ENCODE data around the gene ADAMTS15.

ADAMTS15 gene

DNA sequence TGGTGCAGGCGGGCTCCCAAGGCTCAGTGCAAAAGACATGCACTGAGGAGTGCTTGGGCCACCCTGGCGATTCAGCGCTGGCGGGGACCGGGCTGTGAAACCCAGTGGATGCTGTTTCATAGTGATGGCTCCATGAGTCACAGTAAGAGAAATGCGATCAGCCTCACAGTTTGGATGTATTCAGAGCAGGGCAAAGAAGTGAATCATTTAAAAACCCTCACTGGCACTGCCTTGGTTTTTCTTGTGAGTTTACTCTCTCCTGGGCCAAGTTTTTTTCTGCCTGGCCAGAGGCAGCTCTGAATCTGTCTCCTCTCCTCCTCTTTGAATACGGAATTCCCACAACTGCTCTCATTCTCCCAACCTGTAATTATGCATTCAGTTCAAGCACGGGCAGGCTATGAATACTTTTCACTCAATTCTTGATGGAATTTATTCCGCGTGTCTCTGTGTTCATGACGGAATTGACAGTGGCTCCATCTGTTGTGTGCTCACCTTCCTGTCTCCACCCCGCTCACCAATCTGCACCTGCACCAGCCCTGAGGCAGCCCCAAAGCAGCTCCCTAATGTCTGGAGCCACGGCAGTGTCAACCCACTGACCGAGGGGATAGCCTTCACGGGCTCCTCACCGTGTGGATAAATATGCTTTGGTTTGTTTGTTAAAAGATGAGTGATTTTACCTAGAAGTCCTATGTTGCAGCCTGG lies 34.9 kb upstream of the ADAMTS15 start:
- Mint-ChIP-seq H3K27me3 (peaks cover 4% of the 10 kb centered on the region), H3K4me3 (no peak overlapping the region), H3K36me3 (ENCODE audit: low read depth) (no peaks in the 10 kb centered on the region), H3K4me1 (ENCODE audit: low read depth) (peaks cover 3% of the 10 kb centered on the region), H3K27ac (no peak overlapping the region), H3K9me3 (no peaks in the 10 kb centered on the region)

DNA sequence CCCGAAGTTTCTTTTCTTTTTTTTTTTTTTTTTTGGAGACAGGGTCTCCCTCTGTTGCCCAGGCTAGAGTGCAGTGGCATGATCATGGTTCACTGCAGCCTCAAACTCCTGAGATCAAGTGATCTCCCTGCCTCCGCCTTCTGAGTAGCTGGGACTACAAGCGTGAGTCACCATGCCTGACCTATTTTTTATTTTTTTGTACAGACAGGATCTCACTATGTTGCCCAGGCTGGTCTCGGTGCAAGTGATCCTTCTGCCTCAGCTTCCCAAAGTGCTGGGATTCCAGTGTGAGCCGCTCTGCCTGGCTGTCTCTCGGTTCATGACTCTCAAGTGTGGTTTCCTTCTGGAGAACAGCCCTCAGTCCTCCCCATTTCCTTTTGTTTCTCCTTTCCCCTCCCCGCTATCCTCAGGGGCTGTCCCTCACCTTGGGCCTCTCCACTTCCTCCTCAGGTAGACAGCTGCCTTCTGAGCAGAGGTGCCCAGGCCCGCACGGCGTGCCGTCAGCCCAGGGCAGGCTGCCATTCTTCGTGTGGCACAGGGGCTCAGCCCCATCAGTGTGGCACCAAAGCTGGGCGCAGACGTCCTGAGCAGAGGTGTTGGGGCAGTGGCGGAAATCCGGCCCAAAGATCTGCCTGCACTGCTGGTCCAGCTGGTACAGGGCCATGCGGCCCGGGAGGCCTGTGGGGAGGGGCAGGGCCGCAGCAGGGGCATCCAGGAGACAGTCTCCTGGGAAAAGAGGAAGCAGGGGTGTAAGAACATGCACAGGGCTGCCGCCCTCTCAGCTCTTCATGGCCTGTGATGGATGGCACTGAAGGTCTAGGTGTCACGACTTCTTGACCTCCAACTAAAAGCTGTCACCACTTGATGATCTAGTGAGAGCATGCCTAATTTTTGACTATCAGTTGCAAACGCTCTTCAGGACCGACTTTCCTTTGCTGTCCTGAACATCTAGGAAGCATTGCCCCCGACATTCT lies 34.1 kb upstream of the ADAMTS15 start:
- Mint-ChIP-seq H3K27ac (no peak overlapping the region), H3K4me1 (ENCODE audit: low read depth) (peaks cover 3% of the 10 kb centered on the region), H3K9me3 (no peaks in the 10 kb centered on the region), H3K4me3 (no peak overlapping the region), H3K27me3 (peaks cover 4% of the 10 kb centered on the region), H3K36me3 (ENCODE audit: low read depth) (no peaks in the 10 kb centered on the region)

DNA sequence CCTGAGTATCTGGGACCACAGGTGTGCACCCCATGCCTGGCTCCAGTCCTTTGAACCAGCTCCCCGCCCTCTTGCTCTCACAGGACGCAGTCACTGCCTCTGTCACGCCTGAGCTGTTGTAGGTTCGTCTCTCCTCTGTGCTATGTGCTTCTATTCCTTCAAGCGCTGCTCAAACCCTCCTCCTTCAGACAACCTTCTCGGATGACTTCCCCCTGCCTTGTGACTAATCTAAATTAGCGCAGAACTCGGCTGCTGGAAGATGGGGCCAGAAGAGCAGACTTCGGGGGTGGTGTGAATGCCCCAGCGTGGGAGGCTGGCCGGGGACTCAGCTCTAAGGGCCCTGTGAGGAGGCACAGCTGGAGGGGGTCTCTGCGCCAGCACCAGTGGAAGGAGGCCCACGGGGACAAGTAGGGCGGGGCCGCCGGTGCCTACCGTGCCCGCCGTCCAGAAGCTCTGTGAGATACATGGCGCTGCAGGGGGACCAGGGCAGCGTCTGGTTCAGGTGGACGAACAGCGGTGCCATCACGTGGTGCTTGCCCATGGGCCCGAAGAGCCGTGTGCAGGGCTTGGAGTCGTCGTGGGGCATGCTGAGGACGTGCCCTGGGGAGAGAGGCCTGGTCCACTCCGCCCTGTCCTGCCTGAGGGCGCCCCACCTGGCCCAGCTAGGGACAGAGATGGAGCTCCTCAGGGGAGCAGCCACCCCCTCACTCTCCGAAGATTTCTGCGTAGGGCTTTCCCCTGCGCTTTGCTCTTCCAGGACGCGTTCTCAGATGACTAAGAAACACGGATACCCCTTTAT lies 32.5 kb upstream of the ADAMTS15 start:
- Mint-ChIP-seq H3K36me3 (ENCODE audit: low read depth) (no peaks in the 10 kb centered on the region), H3K9me3 (no peaks in the 10 kb centered on the region), H3K4me1 (ENCODE audit: low read depth) (peaks cover 3% of the 10 kb centered on the region), H3K27ac (no peak overlapping the region), H3K4me3 (no peak overlapping the region), H3K27me3 (peaks cover 8% of the 10 kb centered on the region)

DNA sequence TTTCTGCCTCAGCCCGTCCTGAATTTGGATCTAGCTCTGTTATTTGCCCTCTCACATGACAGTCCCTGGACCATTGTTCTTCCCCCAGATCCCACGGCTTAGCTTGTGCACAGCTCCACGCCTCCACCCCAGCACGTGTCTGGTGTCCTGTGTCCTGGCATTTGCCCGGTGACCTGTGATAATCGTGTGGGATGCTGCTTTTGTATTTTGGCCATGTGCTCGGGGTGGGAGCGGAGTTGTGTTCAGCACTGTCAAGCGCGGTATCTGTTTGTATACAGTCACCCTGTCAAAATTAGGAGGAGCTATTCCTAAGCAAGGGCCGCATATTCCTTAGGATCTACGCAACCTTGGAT lies 31.9 kb upstream of the ADAMTS15 start:
- Mint-ChIP-seq H3K27ac (no peak overlapping the region), H3K36me3 (ENCODE audit: low read depth) (no peaks in the 10 kb centered on the region), H3K4me3 (no peak overlapping the region), H3K9me3 (no peaks in the 10 kb centered on the region), H3K4me1 (ENCODE audit: low read depth) (peaks cover 3% of the 10 kb centered on the region), H3K27me3 (peaks cover 10% of the 10 kb centered on the region)

DNA sequence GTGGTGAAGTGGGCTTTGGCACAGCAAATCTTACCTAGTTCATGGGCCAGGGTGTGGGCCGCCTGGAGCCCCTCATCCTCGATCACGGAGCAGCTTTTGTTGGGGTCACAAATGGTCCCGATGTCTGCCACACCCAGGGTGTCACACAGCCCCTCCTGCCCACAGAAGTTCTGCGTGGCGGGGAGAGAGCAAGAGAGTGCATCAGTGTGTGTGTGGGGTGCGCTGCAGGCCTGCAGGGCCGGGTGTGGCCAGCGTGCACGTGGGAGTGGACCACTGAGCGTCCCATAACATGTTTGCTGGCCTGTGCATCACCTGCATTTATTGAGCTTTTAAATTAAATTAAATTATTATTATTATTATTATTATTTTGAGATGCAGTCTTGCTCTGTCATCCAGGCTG lies 31.5 kb upstream of the ADAMTS15 start:
- H3K27me3 Mint-ChIP-seq = peaks cover 13% of the 10 kb centered on the region
- H3K4me1 Mint-ChIP-seq (ENCODE audit: low read depth) = peaks cover 3% of the 10 kb centered on the region
- H3K27ac Mint-ChIP-seq = no peak overlapping the region
- no peaks in the 10 kb centered on the region for H3K36me3 Mint-ChIP-seq (ENCODE audit: low read depth)
- H3K9me3 Mint-ChIP-seq = no peaks in the 10 kb centered on the region
- H3K4me3 Mint-ChIP-seq = no peak overlapping the region

DNA sequence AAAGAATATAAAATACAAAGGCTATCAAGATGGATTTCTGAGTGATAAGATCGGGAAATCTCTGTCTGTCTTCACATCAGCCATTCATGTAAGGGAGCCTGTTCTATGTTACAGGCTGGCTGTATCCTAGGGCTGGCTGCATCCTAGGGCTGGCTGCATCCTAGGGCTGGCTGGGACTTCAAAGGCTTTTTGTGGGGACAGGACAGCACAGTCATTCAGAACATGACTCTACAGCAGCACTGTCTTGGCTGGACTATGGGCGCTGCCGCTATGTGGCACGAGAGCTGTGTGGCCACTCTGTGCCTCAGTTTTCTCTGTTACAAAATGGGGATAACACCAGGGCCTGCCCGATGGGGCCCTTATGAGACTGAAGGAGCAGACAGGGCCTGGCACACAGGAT lies 30.2 kb upstream of the ADAMTS15 start:
- H3K36me3 Mint-ChIP-seq (ENCODE audit: low read depth) = no peaks in the 10 kb centered on the region
- H3K9me3 Mint-ChIP-seq = no peaks in the 10 kb centered on the region
- peaks cover 15% of the 10 kb centered on the region for H3K27me3 Mint-ChIP-seq
- no peak overlapping the region for H3K4me3 Mint-ChIP-seq
- peaks cover 3% of the 10 kb centered on the region for H3K4me1 Mint-ChIP-seq (ENCODE audit: low read depth)
- H3K27ac Mint-ChIP-seq = no peak overlapping the region

DNA sequence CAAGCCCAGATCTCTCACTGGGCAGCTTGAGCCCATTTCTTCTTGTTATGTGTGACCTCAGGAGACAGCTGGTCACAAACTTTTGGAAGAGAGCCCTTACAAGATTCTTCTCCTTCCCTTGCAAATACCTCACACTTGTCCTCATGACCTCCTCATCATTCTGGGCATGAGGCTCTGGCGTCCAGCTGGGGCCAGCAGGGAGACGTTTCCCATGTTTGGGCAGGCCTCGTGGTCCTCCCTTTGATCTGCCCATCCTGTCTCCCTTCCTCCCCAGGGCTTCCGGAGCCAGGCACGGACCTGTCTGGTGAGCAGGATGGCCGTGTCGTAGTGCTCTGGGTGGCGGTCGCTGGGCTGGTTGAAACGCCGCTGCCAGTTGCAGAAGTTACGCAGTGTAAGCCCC lies 29.7 kb upstream of the ADAMTS15 start:
- Mint-ChIP-seq H3K27ac (no peak overlapping the region), H3K4me1 (ENCODE audit: low read depth) (peaks cover 3% of the 10 kb centered on the region), H3K9me3 (no peaks in the 10 kb centered on the region), H3K4me3 (no peak overlapping the region), H3K27me3 (peaks cover 16% of the 10 kb centered on the region), H3K36me3 (ENCODE audit: low read depth) (no peaks in the 10 kb centered on the region)

DNA sequence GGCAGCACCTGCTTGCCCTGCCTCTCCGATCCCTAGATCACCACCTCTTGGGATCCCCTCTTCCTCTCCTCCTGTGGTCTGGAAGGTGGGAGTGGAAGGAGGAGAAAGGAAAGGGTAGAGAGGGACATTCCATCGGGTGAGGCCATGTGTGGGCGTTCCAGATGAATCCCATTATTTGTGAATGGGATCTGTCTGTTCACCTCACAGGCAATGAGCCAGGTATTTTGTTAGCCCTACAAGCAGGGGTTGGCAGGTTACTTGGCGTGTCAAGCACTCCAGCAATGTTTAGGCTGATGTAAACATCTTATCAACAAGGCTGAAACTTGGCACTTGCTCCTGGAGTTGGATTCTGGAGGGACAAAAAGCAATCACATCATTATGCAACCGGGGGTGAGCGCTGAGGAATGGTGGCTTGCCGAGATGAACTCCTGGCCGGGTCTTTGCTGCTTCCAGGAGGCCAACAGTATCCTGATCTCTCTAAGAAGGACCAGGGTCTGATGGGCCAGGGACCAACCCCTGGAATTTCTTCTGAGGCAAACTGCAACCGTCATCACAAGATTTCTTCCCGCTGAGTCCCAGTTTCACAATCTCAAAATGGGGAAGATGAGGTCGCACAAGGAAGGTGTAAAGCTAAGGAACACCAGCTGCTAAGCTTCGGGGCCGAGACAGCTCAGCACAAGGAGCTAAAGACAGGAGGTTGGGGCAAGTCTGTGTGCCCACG lies 27.8 kb upstream of the ADAMTS15 start:
- Mint-ChIP-seq H3K4me3 (no peak overlapping the region), H3K27me3 (peaks cover 26% of the 10 kb centered on the region), H3K4me1 (ENCODE audit: low read depth) (no peaks in the 10 kb centered on the region), H3K36me3 (ENCODE audit: low read depth) (no peaks in the 10 kb centered on the region), H3K27ac (no peak overlapping the region), H3K9me3 (no peaks in the 10 kb centered on the region)

DNA sequence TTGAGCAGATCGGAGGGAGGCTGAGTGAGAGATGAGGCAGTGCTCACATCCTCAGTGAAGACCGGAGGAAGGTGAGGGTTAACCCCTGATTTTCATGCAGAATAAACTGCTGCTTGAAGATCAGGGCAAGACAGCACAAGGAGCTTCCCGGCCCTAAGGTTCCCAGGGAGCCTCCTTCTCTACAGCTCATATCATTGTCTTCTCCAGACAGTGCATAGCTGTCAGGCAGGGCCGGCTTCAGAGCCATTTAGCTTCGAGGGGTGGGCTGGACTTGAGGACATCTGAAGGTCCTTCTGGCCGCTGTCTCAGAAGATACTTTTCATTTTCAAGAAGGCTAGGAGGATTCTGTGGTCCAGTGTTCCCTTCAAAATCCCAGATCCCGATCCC lies 27.3 kb upstream of the ADAMTS15 start:
- no peaks in the 10 kb centered on the region for H3K9me3 Mint-ChIP-seq

DNA sequence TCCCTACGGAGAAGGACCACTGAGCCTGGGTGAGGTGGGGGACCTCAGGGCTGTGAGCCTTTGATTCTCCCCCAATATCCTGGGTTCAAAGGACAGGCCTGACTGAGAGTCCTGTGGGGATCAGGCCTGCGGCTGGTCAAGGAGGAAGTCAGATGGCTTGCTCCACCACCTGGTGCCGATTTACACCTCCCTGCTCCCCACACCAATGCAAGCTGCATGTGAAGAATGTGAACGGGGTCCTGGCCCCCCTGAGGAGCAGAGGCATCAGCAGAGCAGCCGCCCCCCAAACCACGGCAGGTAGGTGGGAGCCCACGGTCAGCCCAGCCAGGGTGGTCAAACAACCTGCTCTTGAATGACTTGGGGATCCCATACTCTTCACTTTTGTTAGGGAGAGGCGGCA lies 26.7 kb upstream of the ADAMTS15 start:
- Mint-ChIP-seq H3K36me3 (ENCODE audit: low read depth) (no peaks in the 10 kb centered on the region), H3K27ac (no peak overlapping the region), H3K9me3 (no peaks in the 10 kb centered on the region), H3K4me1 (ENCODE audit: low read depth) (no peaks in the 10 kb centered on the region), H3K27me3 (peaks cover 31% of the 10 kb centered on the region), H3K4me3 (no peak overlapping the region)

More for the DNA sequence above, 27.3 kb upstream of the ADAMTS15 start:
- Mint-ChIP-seq H3K27me3 (peaks cover 26% of the 10 kb centered on the region), H3K4me1 (ENCODE audit: low read depth) (no peaks in the 10 kb centered on the region), H3K36me3 (ENCODE audit: low read depth) (no peaks in the 10 kb centered on the region), H3K4me3 (no peak overlapping the region), H3K27ac (no peak overlapping the region)

DNA sequence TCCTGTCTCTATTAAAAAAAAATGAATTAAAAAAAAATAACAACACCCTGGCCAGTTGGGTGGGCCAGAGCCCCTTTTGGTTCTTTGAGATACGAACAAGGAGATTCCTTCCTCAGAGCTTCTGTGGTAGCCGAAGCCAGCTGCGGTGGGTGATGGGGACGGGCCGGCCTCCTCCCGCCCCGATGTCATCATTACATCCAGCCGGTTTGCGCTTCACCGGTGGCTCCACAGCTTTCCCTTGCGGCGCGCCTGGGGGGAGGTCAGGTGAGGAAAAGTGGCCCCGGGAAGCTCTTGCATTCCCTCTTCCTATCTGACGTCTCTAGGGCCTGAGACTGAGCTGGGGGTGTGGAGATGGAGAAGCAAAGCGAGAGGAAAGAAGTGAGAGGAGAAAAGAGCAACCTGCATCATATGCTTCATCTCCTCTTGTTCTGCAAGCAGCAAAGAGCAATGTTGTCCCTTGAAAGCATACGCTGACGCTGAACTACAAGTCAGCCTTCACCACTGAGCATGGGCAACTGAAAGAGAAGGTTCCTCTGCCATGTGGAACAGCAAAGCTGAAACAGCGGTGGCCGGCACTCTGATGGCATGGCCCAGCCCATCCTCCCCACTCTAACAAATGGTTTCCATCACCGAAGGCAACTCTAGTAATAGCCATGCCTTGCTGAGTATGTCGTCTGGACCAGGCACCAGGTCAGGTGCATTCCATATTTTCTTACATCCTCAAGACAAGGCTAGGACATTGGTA lies 26.0 kb upstream of the ADAMTS15 start:
- Mint-ChIP-seq H3K4me3 (no peak overlapping the region), H3K27me3 (peaks cover 38% of the 10 kb centered on the region), H3K36me3 (ENCODE audit: low read depth) (no peaks in the 10 kb centered on the region), H3K27ac (no peak overlapping the region), H3K9me3 (no peaks in the 10 kb centered on the region), H3K4me1 (ENCODE audit: low read depth) (peaks cover 4% of the 10 kb centered on the region)

DNA sequence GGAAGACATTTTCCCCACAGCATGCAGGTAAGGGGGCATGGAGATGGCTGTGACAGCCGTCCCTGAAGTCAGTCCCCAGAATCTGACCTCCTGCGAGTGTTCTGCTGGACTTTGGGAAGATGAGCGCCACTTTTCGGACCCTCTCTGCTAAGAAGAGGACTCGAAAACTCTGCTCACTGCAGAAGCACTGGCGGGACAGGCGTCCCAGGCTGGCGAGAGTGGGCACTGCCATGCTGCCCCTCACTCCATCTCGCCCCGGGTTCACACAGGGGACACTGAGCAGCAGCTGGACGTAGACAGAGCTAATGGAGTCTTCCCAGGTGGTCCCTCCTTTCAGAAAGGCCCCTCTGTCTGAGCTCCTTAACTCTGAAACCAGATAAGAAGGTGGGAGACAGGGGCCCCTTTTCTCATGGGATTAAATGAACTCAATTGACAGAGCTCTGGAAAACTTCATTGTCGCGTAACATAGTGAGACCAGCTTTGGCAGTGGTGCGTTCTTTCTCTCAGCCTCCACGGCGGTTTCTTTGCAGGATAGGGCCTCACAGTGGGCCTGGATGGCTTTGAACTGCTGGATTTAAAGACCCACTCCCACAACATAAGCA lies 24.8 kb upstream of the ADAMTS15 start:
- Mint-ChIP-seq H3K27ac (no peak overlapping the region), H3K36me3 (ENCODE audit: low read depth) (no peaks in the 10 kb centered on the region), H3K9me3 (no peaks in the 10 kb centered on the region), H3K4me3 (no peak overlapping the region), H3K27me3 (peaks cover 41% of the 10 kb centered on the region), H3K4me1 (ENCODE audit: low read depth) (peaks cover 6% of the 10 kb centered on the region)

DNA sequence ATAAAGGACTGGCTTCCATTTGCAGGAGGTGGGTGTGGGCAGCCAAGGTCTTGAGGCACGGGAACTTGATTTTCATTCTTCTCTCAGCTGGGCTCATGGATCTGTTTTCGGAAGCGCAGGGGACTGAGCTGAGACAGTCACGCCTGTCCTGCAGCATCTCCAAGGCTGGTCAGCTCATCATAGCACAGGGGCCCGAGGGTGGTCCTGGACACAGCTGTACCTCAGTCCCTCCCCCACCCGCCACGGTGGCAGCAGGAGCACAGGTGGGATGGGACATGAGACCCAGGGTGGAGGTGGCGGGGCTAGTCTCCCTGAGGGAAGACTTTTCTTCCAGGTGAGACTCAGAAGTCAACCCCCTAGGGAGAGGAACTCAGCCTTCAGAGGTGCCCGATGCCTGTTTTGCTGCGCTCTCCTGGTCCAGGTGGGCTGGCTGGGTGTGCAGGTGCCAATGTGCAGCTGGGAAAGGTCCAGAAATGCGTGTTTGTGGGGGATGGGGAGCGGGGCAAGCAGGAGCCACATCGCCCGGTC lies 23.8 kb upstream of the ADAMTS15 start:
- peaks cover 12% of the 10 kb centered on the region for H3K4me1 Mint-ChIP-seq (ENCODE audit: low read depth)
- no peaks in the 10 kb centered on the region for H3K9me3 Mint-ChIP-seq
- H3K36me3 Mint-ChIP-seq (ENCODE audit: low read depth) = no peaks in the 10 kb centered on the region
- H3K27me3 Mint-ChIP-seq = peaks cover 52% of the 10 kb centered on the region
- no peak overlapping the region for H3K4me3 Mint-ChIP-seq
- H3K27ac Mint-ChIP-seq = no peak overlapping the region

Measured in stimulated activated naive CD8-positive, alpha-beta T cell treated with anti-CD3 and anti-CD28 coated beads, Interleukin-15, Interleukin-2, amounts not matched to agents 100 ng/mL and 50 ng/mL, for 24 hours (primary cell).